AG09319 (cell line): Measurements from ENCODE around the gene SLC16A9.

ENCODE experiments used
- DNase-seq: peaks from one replicate; pipeline ENCODE4 v3.0.0-alpha.2; 2010; ENCODE audit warnings: low read depth; ENCODE audit errors: extremely low read depth
- CTCF ChIP-seq: IDR thresholded peaks from 2 replicates; pipeline ENCODE4 v1.5.1; 2011; ENCODE audit warnings: low read depth, mild to moderate bottlenecking, inconsistent platforms, low read length, moderate library complexity

SLC16A9 gene

GRCh38 chr10:59724098-59724938 lies 14.7 kb upstream of the SLC16A9 start:
- no peak for DNase-seq
- TF ChIP-seq CTCF, result no peak

GRCh38 chr10:59720377-59720776 lies 10.7 kb upstream of the SLC16A9 start:
- DNase-seq, result no peak

GRCh38 chr10:59719374-59719773 lies 9.7 kb upstream of the SLC16A9 start:
- no peak for TF ChIP-seq CTCF
- no peak for DNase-seq

More at GRCh38 chr10:59720377-59720776, 10.7 kb upstream of the SLC16A9 start:
- no peak for TF ChIP-seq CTCF

- no peak for DNase-seq
- no peak for TF ChIP-seq CTCF
Measured at GRCh38 chr10:59718257-59718656, 8.6 kb upstream of the SLC16A9 start.

GRCh38 chr10:59713196-59713821 lies 3.7 kb upstream of the SLC16A9 start:
- DNase-seq, result no peak
- TF ChIP-seq CTCF, result no peak

- no peak for TF ChIP-seq CTCF
- no peak for DNase-seq
Measured at GRCh38 chr10:59711871-59712494, 2.3 kb upstream of the SLC16A9 start.
